HCT116 (cell line): ENCODE measurements around the gene PSMB9. TPM values are rescaled to one million over a fixed set of nuclear protein-coding genes. Genes with fewer than 3 reads are reported as not detected.

Experiments
- ATAC-seq: fragments of 200-7000 bp; cut with Tn5 transposase; 2 replicates; pipeline ENCODE4 v1.9.1; 2020; ENCODE audit warnings: mild to moderate bottlenecking, moderate library complexity
- BruUV-seq: library from RNA; stranded (reverse); fragments of 400-500 nt; replicated peaks from 2 replicates; lab custom pipeline; 2021; lab: Mats Ljungman, UMichigan
- CTCF ChIA-PET: fragments of 300-600 bp; sonication (Branson Sonifier 250); formaldehyde crosslinking; loops from one replicate; lab custom pipeline; 2021; ENCODE audit warnings: antibody characterized with exemption; lab: Charles Lee
- POLR2A ChIA-PET: fragments of 300-600, 350-600 bp; sonication (Branson Sonifier 250); formaldehyde crosslinking; loops from one replicate; lab custom pipeline; 2021; ENCODE audit warnings: antibody characterized with exemption; lab: Charles Lee
- RAD21 ChIA-PET, 2 experiments: fragments of 300-600 bp; sonication (Branson Sonifier 250); formaldehyde crosslinking; loops; one replicate each; lab custom pipeline; 2023; ENCODE audit warnings: low total read pairs in 2 of 2; ENCODE audit not compliant: uncharacterized antibody in 2 of 2, unreplicated experiment in 2 of 2, low non-redundant PET in 1 of 2; lab: Charles Lee
- DNase-seq: peaks from one replicate; pipeline ENCODE4 v3.0.0-alpha.2; 2010; ENCODE audit warnings: low read depth, low spot score
- H2AFZ ChIP-seq: fragments of 200-600 bp; shearing (Covaris generic), sonication (generic); 2 replicates; pipeline ENCODE4 v1.6.1; 2017; ENCODE audit warnings: low read depth, mixed run types, mixed read lengths, antibody characterized with exemption, low read length; ENCODE audit not compliant: poor library complexity, severe bottlenecking
- H3K27ac ChIP-seq: 2 replicates; pipeline ENCODE4 v1.5.1; 2012; ENCODE audit warnings: low read depth, low read length
- H3K27me3 ChIP-seq: fragments of 200-600 bp; sonication (generic); 2 replicates; pipeline ENCODE4 v1.6.1; 2016; ENCODE audit warnings: mixed run types, low read length, mixed read lengths; ENCODE audit not compliant: insufficient read depth
- H3K36me3 ChIP-seq, 2 experiments: fragments of 200-500 bp in 1 of 2; fragments of 200-600 bp in 1 of 2; sonication (Bioruptor generic) in 1 of 2; sonication (generic) in 1 of 2; 2 replicates each; pipeline versions ENCODE4 v1.5.1 to v1.6.1; 2014 to 2016; ENCODE audit warnings: low read length in 2 of 2, inconsistent platforms in 1 of 2, mixed read lengths in 1 of 2, mixed run types in 1 of 2; ENCODE audit not compliant: insufficient read depth in 2 of 2, control insufficient read depth in 1 of 2
- H3K4me1 ChIP-seq, 2 experiments: fragments of 200-600 bp in 1 of 2; sonication (generic) in 1 of 2; 2 replicates each; pipeline versions ENCODE4 v1.5.1 to v1.6.1; 2012 to 2017; ENCODE audit warnings: low read length in 2 of 2, inconsistent platforms in 1 of 2, mild to moderate bottlenecking in 1 of 2, mixed read lengths in 1 of 2, mixed run types in 1 of 2, moderate library complexity in 1 of 2; ENCODE audit not compliant: insufficient read depth in 2 of 2, control insufficient read depth in 1 of 2
- H3K4me2 ChIP-seq: fragments of 200-600 bp; sonication (generic); 2 replicates; pipeline ENCODE4 v1.6.1; 2017; ENCODE audit warnings: mixed run types, low read length, mixed read lengths
- H3K4me3 ChIP-seq, 2 experiments: fragments of 200-600 bp in 1 of 2; sonication (generic) in 1 of 2; replicated peaks in 1 of 2; 2 replicates each; pipeline ENCODE4 v1.5.1; 2011 to 2016; ENCODE audit warnings: low read length in 2 of 2, control low read depth in 1 of 2, low read depth in 1 of 2, mild to moderate bottlenecking in 1 of 2, mixed read lengths in 1 of 2, mixed run types in 1 of 2
- H3K79me2 ChIP-seq: fragments of 200-600 bp; sonication (generic); 2 replicates; pipeline ENCODE4 v1.6.1; 2017; ENCODE audit warnings: mild to moderate bottlenecking, mixed run types, low read length, moderate library complexity, mixed read lengths; ENCODE audit not compliant: insufficient read depth
- H3K9ac ChIP-seq: fragments of 200-600 bp; sonication (generic); 2 replicates; pipeline ENCODE4 v1.6.1; 2016; ENCODE audit warnings: low read length, mixed read lengths
- H3K9me2 ChIP-seq: fragments of 200-600 bp; sonication (generic), shearing (Covaris generic); 2 replicates; pipeline ENCODE4 v1.6.1; 2017; ENCODE audit warnings: mixed run types, mild to moderate bottlenecking, moderate library complexity; ENCODE audit not compliant: insufficient read depth
- H3K9me3 ChIP-seq, 2 experiments: fragments of 200-500 bp in 1 of 2; fragments of 200-600 bp in 1 of 2; sonication (Bioruptor generic) in 1 of 2; sonication (generic) in 1 of 2; 2 replicates each; pipeline ENCODE4 v1.6.1; 2014 to 2017; ENCODE audit warnings: low read length in 2 of 2, mixed read lengths in 2 of 2, inconsistent platforms in 1 of 2, low read depth in 1 of 2, mild to moderate bottlenecking in 1 of 2, mixed run types in 1 of 2, moderate library complexity in 1 of 2; ENCODE audit not compliant: control insufficient read depth in 1 of 2, insufficient read depth in 1 of 2
- H4K20me1 ChIP-seq: fragments of 200-600 bp; sonication (generic), shearing (Covaris generic); 2 replicates; pipeline ENCODE4 v1.6.1; 2017; ENCODE audit warnings: mixed run types, mild to moderate bottlenecking, moderate library complexity; ENCODE audit not compliant: insufficient read depth
- CBX3 ChIP-seq: IDR thresholded peaks from 2 replicates; pipeline ENCODE4 v1.6.1; 2012; ENCODE audit warnings: low read depth
- CEBPB ChIP-seq: IDR thresholded peaks from 2 replicates; pipeline ENCODE4 v1.6.1; 2012; ENCODE audit warnings: low read depth
- ELF1 ChIP-seq: IDR thresholded peaks from 2 replicates; pipeline ENCODE4 v1.6.1; 2012; ENCODE audit warnings: low read depth, borderline replicate concordance
- JUND ChIP-seq: IDR thresholded peaks from 2 replicates; pipeline ENCODE4 v1.6.1; 2012
- RAD21 ChIP-seq: IDR thresholded peaks from 2 replicates; pipeline ENCODE4 v1.6.1; 2012; ENCODE audit warnings: low read depth, mild to moderate bottlenecking
- YY1 ChIP-seq: IDR thresholded peaks from 2 replicates; pipeline ENCODE4 v1.6.1; 2011; ENCODE audit warnings: low read length, low read depth, moderate library complexity, mild to moderate bottlenecking; ENCODE audit not compliant: insufficient replicate concordance; ENCODE audit errors: extremely low read depth
- ZFX ChIP-seq: fragments of 450-650 bp; IDR thresholded peaks from 2 replicates; pipeline ENCODE4 v1.6.1; 2017
- ZNF274 ChIP-seq: fragments of 200-500 bp; sonication (Bioruptor generic); IDR thresholded peaks from 2 replicates; pipeline ENCODE4 v1.6.1; 2014; ENCODE audit warnings: mild to moderate bottlenecking, low read depth, low read length, inconsistent platforms
- intact Hi-C: fragments of 100-400 bp; cut with micrococcal nuclease; formaldehyde crosslinking; loops from 2 replicates; pipeline ENCODE4 v1.10.0; 2022
- total RNA-seq: library from RNA; stranded (reverse); gene quantifications from one replicate; pipeline ENCODE4 v1.2.1, GENCODE V29; 2021; ENCODE audit not compliant: unreplicated experiment
- TF ChIP-seq, protein P1 (sequence below): IDR thresholded peaks from 2 replicates; pipeline ENCODE4 v1.6.1; 2011; ENCODE audit warnings: mild to moderate bottlenecking, low read length, moderate library complexity; ENCODE audit not compliant: insufficient replicate concordance; ENCODE audit errors: extremely low read depth
- TF ChIP-seq, protein P2 (sequence below): IDR thresholded peaks from 2 replicates; pipeline ENCODE4 v1.6.1; 2012

The PSMB9 gene
- total RNA-seq, 1 experiment from 2014 or later: 8.1 TPM

DNA sequence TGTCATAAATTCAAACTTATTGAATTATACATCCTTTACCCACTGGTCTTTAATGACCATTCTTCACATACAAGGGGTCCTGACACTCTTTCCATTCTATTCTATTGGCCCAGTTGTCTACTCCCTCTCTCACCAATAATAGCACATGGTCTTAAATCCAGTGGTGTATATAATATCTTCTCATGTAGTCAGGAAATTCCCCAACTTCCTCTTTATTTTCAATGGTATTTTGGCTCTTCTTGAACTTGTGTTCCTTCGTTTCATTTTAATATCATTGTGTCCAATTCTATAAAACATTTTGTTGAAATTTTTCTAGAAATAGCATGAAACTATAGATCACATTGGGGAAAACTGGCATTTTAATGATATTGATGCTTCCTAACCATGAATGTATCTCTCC is 36.8 kb downstream of the PSMB9 start:
- TF ChIP-seq RAD21 (no peak), CEBPB (no peak), JUND (no peak), CBX3 (no peak), ZFX (no peak), ELF1 (no peak), YY1 (no peak), ZNF274 (no peak)
- TF ChIP-seq, protein P1, sequence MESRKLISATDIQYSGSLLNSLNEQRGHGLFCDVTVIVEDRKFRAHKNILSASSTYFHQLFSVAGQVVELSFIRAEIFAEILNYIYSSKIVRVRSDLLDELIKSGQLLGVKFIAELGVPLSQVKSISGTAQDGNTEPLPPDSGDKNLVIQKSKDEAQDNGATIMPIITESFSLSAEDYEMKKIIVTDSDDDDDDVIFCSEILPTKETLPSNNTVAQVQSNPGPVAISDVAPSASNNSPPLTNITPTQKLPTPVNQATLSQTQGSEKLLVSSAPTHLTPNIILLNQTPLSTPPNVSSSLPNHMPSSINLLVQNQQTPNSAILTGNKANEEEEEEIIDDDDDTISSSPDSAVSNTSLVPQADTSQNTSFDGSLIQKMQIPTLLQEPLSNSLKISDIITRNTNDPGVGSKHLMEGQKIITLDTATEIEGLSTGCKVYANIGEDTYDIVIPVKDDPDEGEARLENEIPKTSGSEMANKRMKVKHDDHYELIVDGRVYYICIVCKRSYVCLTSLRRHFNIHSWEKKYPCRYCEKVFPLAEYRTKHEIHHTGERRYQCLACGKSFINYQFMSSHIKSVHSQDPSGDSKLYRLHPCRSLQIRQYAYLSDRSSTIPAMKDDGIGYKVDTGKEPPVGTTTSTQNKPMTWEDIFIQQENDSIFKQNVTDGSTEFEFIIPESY: no peak
- TF ChIP-seq, protein P2, sequence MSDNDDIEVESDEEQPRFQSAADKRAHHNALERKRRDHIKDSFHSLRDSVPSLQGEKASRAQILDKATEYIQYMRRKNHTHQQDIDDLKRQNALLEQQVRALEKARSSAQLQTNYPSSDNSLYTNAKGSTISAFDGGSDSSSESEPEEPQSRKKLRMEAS: no peak
- H3K79me2 ChIP-seq: no peaks in the 10 kb centered on the region
- no peak overlapping the region for H3K4me2 ChIP-seq
- H3K4me3 ChIP-seq: no peak overlapping the region
- RAD21 ChIA-PET: no interaction called here
- intact Hi-C loops: no loop called here
- H4K20me1 ChIP-seq: no peaks in the 10 kb centered on the region
- H3K27ac ChIP-seq: no peak overlapping the region
- H3K4me1 ChIP-seq: peaks cover 4 to 22% of the 10 kb centered on the region in 2 experiments; a peak in 3 of 4 replicates
- H3K36me3 ChIP-seq: no peaks in the 10 kb centered on the region
- no peak overlapping the region for H2AFZ ChIP-seq
- DNase-seq: no peak
- CTCF ChIA-PET: no interaction called here
- H3K9ac ChIP-seq: no peak overlapping the region
- no TSS peak for BruUV-seq
- H3K27me3 ChIP-seq: no peaks in the 10 kb centered on the region
- POLR2A ChIA-PET: no interaction called here
- H3K9me2 ChIP-seq: no peaks in the 10 kb centered on the region
- ATAC-seq: no peak
- H3K9me3 ChIP-seq: no peaks in the 10 kb centered on the region
